GM13977 (cell line): ENCODE measurements around the gene CYP1B1.
A peak's percentile ranks its signal among the peaks of the same experiment; 100 is the strongest.

ENCODE experiments used
- DNase-seq: peaks from one replicate; pipeline ENCODE4 v3.0.0; 2012; ENCODE audit warnings: low spot score
- in situ Hi-C: fragments of 300-500 bp; cut with MboI; formaldehyde crosslinking; loops from one replicate; pipeline ENCODE4 v1.12.0; 2022; ENCODE audit warnings: low sequenced_read_pairs, low pct_unique_long_range_greater_than_20kb, mixed read lengths, inconsistent platforms; ENCODE audit not compliant: unreplicated experiment
- TF ChIP-seq, protein P1 (sequence below): IDR thresholded peaks from 2 replicates; pipeline ENCODE4 v1.5.1; 2012; ENCODE audit warnings: mild to moderate bottlenecking, control low read depth; ENCODE audit not compliant: insufficient read depth; ENCODE audit errors: extremely low read depth, missing control alignments

CYP1B1 gene

DNA sequence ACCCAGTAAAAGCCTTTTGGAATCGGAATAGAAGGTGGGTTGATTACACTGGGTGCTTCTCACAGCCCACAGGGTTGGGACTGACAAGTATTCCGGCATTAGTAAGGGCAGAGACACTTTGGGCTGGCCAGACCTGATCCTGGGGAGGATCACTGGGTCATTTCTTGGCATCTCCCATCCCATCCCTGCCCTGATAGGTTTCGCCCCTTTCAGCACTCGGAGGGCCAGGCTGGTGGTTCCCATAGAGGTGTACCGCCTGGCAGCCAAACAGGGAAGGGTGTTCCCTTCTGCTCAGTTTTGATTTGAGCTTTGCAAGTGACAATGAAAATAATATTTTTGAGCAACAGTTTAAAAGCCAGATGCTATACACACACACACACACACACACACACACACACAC, 37.3 kb downstream of the CYP1B1 start:
- TF ChIP-seq, protein P1, sequence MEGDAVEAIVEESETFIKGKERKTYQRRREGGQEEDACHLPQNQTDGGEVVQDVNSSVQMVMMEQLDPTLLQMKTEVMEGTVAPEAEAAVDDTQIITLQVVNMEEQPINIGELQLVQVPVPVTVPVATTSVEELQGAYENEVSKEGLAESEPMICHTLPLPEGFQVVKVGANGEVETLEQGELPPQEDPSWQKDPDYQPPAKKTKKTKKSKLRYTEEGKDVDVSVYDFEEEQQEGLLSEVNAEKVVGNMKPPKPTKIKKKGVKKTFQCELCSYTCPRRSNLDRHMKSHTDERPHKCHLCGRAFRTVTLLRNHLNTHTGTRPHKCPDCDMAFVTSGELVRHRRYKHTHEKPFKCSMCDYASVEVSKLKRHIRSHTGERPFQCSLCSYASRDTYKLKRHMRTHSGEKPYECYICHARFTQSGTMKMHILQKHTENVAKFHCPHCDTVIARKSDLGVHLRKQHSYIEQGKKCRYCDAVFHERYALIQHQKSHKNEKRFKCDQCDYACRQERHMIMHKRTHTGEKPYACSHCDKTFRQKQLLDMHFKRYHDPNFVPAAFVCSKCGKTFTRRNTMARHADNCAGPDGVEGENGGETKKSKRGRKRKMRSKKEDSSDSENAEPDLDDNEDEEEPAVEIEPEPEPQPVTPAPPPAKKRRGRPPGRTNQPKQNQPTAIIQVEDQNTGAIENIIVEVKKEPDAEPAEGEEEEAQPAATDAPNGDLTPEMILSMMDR = no peak
- no peak for DNase-seq
- in situ Hi-C loops = no loop called here

DNA sequence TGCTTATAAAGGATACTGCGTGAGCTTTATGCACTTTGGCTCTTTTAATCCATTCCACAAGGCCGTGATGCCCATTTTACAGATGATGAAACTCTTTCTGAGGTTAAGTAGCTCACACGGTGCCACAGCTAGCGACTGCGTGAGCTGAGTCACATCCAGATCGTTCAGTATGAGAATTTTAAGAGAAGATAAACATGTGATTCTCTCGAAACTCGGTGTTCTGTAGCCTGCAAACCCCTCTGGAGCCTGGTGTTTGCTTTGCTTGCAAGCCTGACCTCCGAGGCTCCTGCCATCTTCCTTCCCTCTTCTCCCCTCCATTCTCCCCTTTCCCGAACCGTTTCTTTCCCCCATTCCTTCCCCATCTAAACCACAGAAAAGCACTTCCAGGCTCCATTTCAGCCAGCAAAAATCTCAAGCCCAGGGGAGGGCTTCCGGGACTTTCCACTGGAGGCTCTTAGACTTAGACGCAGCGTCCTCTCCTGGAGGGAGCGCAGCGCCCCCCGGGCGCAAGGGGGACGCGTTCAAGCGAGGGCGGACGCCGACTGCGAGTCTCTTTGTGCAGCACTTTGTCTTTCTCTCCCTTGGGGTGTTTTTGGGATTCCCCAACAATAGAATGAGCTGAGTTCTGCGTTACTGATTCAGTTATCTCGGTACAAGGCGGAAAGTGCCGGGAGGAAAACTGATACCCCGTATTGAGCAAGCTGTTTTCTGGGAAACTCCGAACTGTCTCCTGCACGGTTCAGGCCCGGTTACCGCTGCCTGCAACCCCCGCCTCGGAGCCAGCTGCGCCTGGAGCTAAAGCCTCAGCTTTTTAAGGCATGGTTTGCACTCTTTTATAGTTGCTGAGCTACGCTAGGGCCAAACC, 38.0 kb downstream of the CYP1B1 start:
- TF ChIP-seq, protein P1 = peak; percentile 69
- in situ Hi-C loops = no loop called here
- DNase-seq = peak; percentile 59

DNA sequence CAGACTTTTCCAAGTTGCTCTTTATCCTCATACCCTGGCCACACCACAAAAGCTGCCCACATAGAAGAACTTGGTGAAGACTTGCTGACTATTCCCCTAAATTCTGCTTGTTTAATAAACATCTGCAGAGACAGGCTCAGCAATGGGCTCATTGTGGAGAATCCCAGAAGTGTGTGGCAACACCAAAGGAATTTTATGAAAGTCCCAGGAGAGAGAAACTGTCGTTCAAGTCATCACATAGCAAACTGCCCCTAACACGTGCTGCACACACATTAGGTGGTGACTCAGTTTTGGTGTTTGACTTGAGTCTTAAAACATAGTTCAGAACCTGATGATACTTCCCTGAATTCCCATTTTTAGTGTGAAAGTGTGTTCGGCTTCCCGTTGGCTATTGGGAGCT, 38.6 kb downstream of the CYP1B1 start:
- in situ Hi-C loops = no loop called here
- DNase-seq = no peak

DNA sequence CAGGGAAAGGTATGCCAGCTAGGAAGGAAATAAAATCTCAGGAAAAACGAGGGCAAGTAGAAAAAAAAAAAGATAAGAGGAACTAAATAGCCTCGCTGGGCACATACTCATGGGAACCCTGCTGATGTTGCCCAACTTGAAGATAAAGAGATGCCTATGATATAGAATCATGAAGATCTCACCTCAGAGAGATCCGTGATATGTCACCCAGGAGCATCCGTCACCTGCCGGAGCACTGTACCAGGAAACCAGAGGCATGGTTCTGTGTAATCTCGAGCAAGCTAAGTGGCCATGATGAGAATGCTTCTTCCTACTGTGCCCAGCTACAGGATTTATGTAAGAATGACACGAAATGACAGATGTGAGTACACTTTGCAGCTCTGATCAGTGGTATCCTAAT, 40.0 kb downstream of the CYP1B1 start:
- DNase-seq = no peak
- TF ChIP-seq, protein P1 = no peak
- in situ Hi-C loops = no loop called here

More for the DNA sequence above, 38.6 kb downstream of the CYP1B1 start:
- TF ChIP-seq, protein P1 = no peak

DNA sequence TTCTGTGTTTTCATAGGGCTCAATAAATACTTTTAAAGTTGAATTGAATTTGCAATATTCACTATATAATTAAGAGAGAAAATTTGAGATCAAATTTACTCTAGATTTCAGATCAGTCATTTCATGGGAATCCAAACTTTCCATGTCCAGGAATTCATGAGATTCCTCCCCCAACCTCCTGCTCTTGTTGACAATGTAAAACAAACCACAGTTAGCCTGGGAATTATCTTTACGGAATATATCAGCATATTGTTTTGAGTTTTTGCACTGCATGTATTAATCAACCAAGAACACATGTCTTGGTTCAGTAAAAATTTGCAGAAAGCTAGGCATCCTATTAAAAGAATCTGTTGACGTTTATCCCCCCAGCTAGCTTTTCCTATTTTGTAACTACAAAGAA, 42.3 kb downstream of the CYP1B1 start:
- in situ Hi-C loops = no loop called here
- DNase-seq = no peak
- TF ChIP-seq, protein P1 = no peak

DNA sequence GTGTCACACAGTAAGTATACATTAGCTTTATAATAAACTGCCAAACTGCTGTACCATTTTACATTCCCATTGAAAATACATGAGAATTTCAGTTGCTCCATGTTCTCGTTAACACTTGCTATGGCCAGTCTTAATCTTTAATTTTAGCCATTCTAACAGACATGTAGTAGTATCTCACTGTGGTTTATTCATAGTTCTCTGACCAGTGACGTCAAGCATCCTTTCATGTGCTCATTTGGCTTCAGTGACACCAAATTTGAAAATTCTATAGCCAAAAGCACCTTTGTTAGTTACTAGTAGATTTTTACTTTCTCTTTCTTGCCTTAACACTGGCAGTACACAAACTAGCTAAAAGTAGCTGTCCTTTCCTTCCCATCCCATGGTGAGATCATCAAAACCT, 43.0 kb downstream of the CYP1B1 start:
- in situ Hi-C loops = no loop called here
- DNase-seq = no peak
- TF ChIP-seq, protein P1 = no peak
